SK-N-MC (cell line): ENCODE data around the gene ZCCHC2.

ENCODE experiments used
- DNase-seq: peaks from one replicate; pipeline ENCODE4 v3.0.0-alpha.2; 2011; ENCODE audit warnings: low read depth, low spot score
- H3K27ac ChIP-seq: fragments of 200-600 bp; sonication (generic); 2 replicates; pipeline ENCODE4 v1.5.1; 2016; ENCODE audit warnings: mixed run types
- H3K36me3 ChIP-seq: fragments of 200-600 bp; sonication (generic); 2 replicates; pipeline ENCODE4 v1.6.1; 2017; ENCODE audit warnings: antibody characterized with exemption, low read length, mixed read lengths; ENCODE audit not compliant: insufficient read depth
- H3K4me3 ChIP-seq: fragments of 200-600 bp; sonication (generic); 2 replicates; pipeline ENCODE4 v1.5.1; 2016
- H3K9ac ChIP-seq: fragments of 200-600 bp; sonication (generic); 2 replicates; pipeline ENCODE4 v1.8.0; 2017; ENCODE audit warnings: mixed run types, mixed read lengths; ENCODE audit not compliant: insufficient read length
- H3K9me3 ChIP-seq: fragments of 200-600 bp; sonication (generic); 2 replicates; pipeline ENCODE4 v1.6.1; 2017; ENCODE audit warnings: low read depth, mild to moderate bottlenecking, antibody characterized with exemption, low read length, moderate library complexity, mixed read lengths
- EZH2 ChIP-seq: fragments of 200-600 bp; sonication (generic); IDR thresholded peaks from one replicate; pipeline ENCODE4 v1.6.1; 2017; ENCODE audit warnings: antibody characterized with exemption
- FOXP2 ChIP-seq: optimal IDR thresholded peaks from 2 replicates; pipeline ENCODE3; 2011; ENCODE audit warnings: mild to moderate bottlenecking, moderate library complexity; ENCODE audit not compliant: insufficient read depth; ENCODE audit errors: extremely low read length, control extremely low read depth
- POLR2AphosphoS5 ChIP-seq: IDR thresholded peaks from 2 replicates; pipeline ENCODE4 v1.6.1; 2012; ENCODE audit warnings: mild to moderate bottlenecking, low read depth, low read length, borderline replicate concordance

ZCCHC2 gene

DNA sequence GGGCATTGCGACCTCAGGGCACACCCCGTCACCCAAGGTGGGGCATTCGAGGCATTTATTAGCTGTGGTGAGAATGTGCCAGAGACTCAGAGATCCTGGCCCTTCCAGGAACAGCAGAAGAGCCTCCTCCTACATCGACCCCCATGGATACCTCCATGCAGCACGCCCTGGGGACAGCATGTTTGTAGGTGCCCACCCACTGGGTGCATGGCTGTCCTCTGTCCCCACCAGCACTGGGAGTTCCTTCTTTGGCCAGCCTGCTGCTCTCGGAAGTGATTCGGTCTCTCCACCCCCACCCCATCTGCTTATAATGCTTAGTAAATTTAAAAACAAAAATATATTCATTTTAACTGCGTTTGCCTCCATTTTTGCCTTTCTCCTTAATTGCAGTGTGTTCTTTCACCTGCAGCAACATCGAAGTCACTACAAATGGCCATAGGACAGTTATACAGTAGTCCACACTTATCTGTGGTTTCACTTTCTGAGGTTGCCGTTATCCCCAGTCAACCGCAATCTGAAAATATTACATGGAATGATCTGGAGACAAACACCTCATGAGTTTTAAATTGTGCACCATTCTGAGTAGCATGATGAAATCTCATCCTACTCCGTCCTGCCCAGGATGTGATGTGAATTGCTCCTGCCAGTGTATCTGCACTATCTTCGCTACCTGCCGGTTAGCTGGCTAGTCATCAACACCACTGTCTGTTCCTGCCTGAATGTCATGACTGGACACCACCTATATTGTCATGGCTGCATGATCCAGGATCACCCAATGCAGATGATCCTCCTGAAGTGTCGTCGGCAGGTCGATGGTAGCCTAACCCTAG, 29.6 kb upstream of the ZCCHC2 start:
- no peak overlapping the region for H3K9ac ChIP-seq
- no peaks in the 10 kb centered on the region for H3K9me3 ChIP-seq
- H3K4me3 ChIP-seq = no peak overlapping the region
- DNase-seq = no peak
- H3K36me3 ChIP-seq = no peaks in the 10 kb centered on the region
- no peak overlapping the region for H3K27ac ChIP-seq
- TF ChIP-seq POLR2AphosphoS5 (no peak), EZH2 (no peak), FOXP2 (no peak)

DNA sequence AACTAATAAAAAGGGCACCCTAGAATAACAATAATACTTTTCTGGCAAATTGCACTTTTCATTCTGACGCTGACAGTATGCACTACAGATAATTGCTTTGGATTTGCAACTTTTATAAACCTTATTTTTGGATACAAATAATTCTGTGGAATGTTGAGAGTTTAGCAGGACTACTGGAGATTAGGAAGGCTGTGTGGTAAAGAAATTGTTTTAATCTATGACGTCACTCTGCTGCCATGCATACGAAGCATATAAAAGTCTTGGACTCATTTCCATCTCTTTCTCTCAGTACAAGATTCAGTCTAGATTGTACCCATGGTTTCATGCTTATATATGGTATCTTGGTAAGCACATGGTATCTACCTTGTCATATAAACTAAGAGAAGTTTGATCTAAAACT, 28.1 kb upstream of the ZCCHC2 start:
- Histone ChIP-seq H3K36me3 (no peaks in the 10 kb centered on the region), H3K27ac (no peak overlapping the region), H3K9ac (no peak overlapping the region), H3K9me3 (no peaks in the 10 kb centered on the region), H3K4me3 (no peak overlapping the region)
- no peak for DNase-seq
- no peak for TF ChIP-seq POLR2AphosphoS5
- no peak for TF ChIP-seq FOXP2
- TF ChIP-seq EZH2 = no peak

DNA sequence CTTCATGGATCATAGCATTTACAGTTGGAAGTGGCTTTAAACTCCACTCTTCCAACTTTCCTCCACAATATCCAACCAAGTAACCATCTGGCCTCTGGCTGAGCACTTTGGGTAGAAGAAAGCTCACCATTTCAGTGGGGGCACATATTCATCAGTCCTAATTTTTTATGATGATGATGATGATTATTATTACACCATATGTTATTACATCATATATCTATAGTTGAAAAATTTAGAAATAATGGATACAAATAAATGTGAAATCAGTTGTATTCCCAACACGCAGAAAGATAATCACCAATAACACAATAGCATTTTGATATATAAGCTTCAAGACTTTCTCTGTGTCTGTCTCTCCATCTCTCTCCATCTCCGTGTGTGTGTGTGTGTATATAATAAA, 26.6 kb upstream of the ZCCHC2 start:
- TF ChIP-seq FOXP2 (no peak), EZH2 (no peak), POLR2AphosphoS5 (no peak)
- Histone ChIP-seq H3K27ac (no peak overlapping the region), H3K4me3 (no peak overlapping the region), H3K9ac (no peak overlapping the region), H3K36me3 (no peaks in the 10 kb centered on the region), H3K9me3 (no peaks in the 10 kb centered on the region)
- DNase-seq = no peak

DNA sequence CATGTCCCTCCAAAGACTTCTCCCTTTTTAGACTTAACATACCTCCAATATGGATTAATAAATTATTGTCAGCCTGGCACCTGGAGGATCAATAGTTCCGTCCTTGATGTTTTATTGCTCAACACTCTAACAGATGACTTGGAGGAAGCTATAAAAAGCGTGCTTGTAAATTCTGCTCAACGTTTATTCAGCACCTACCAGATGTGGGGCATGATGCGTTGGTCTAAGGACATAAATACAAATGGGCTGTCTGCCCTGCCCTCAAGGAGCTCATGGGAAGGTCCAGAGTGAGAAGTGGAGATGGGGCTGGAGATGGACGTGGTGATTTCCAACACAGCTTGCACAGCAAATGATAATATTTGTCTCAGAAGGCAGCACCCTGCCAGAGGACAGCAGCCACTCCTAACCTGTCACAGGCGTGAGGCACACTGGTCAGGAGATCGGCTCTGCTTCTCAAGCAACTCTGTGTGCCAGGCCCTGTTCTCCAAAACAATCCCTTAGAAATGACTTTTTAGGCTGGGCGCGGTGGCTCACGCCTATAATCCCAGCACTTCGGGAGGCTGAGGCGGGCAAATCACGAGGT, 25.5 kb upstream of the ZCCHC2 start:
- no peak overlapping the region for H3K9ac ChIP-seq
- no peaks in the 10 kb centered on the region for H3K36me3 ChIP-seq
- H3K4me3 ChIP-seq = no peak overlapping the region
- H3K27ac ChIP-seq = no peak overlapping the region
- H3K9me3 ChIP-seq = no peaks in the 10 kb centered on the region
- TF ChIP-seq FOXP2 (no peak), POLR2AphosphoS5 (no peak), EZH2 (no peak)
- DNase-seq = no peak

DNA sequence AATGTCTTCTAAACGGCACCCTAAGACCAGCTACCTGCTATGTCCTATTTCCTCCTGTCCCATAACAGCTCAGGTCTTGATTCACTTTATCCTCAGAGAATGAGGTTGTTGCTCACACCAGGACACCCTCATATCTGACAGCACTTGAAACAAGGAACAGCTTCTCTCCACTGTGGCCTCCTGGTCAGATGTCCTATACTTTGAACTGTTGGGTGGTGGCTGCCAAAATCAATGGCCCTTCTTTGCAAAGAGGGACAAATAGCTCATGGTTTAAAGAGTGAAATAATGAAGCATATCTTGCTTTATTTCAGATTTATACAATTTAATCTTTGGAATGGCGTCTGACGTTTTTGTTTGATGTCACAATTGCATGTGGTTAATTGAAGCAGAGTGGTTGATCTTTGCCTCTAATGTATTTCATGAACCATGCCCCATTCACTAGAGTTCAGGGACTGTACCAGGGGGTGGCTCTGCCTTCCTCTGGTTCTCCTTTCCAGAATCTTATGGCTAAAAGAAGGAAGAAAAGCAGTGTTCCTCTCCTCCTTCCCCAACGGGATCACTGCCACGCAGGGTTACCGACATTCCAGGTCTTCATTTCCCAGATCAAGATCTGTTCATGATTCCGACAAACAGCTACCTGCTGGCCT, 24.1 kb upstream of the ZCCHC2 start:
- Histone ChIP-seq H3K9ac (no peak overlapping the region), H3K36me3 (no peaks in the 10 kb centered on the region), H3K9me3 (no peaks in the 10 kb centered on the region), H3K27ac (no peak overlapping the region), H3K4me3 (no peak overlapping the region)
- TF ChIP-seq POLR2AphosphoS5 (no peak), EZH2 (no peak), FOXP2 (no peak)
- no peak for DNase-seq

DNA sequence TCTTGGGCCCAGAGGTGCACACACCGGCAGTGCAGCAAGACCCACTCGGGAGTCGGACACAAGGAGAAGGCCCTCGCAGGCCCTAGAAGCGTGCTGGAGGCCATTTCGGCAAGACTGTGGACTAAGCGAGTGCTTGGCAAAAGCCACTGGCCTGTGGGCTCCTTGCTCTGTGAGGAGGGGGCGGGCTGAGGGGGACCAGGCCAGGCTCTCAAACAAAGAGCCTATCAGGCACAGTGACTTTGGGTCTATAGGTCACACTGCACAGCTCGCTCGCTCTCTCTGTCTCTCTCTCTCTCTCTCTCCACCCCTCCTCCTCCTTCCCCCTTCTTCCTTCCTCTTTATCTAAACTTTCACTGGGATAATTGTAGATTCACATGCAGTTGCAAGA, 23.6 kb upstream of the ZCCHC2 start:
- no peak for DNase-seq
- TF ChIP-seq EZH2 (no peak), FOXP2 (no peak), POLR2AphosphoS5 (no peak)
- H3K4me3 ChIP-seq = no peak overlapping the region
- H3K9me3 ChIP-seq = no peaks in the 10 kb centered on the region
- no peaks in the 10 kb centered on the region for H3K36me3 ChIP-seq
- H3K27ac ChIP-seq = no peak overlapping the region
- H3K9ac ChIP-seq = no peak overlapping the region

DNA sequence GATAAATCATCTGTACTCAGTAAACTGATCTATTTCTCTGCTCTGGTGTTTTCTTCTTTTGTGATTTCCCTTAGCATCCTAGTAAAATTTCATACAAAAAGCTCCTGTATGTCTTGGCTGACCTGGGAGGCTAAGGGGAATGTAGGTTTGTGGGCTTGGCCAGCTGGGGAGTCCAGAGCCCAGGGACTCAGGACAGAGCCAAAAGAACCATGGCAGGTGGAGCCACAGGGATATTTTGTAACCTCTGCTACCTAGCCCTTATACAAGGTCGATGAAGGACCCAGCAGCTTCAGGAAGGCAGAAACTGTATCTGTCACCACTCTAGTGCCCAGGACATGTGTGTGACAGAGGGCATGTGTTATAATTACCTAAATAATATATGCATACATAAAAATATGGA, 22.7 kb upstream of the ZCCHC2 start:
- no peak for DNase-seq
- Histone ChIP-seq H3K9ac (no peak overlapping the region), H3K27ac (no peak overlapping the region), H3K36me3 (no peaks in the 10 kb centered on the region), H3K4me3 (no peak overlapping the region), H3K9me3 (no peaks in the 10 kb centered on the region)
- TF ChIP-seq POLR2AphosphoS5 (no peak), EZH2 (no peak), FOXP2 (no peak)

DNA sequence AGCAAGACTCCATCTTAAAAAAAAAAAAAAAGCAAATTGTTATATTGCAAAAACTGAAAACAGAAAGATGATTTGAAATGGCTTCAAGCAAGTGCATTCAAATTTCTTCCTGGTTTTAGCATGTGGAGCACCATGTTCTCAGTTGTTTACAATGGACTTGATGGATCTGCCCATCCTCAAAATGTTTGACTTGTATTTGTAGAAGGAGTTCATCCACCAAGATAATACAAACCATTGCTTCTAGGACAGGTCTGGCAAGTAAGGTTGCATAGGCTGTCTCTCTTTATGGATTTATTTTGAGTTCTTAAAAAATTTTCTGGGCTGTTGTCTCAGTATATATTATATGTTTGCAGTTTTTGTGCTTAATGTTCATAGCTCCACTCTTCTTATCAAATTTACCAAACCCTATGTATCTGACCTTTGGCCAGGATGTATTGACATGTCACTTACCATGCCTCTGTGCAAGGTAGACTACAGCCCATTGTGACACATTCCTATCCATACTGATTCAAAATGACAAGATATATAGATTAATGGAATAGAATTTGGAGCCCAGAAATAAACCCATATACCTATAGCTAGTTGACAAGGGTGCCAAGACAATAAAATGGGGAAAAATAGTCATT, 21.7 kb upstream of the ZCCHC2 start:
- no peaks in the 10 kb centered on the region for H3K36me3 ChIP-seq
- no peak overlapping the region for H3K27ac ChIP-seq
- no peaks in the 10 kb centered on the region for H3K9me3 ChIP-seq
- no peak overlapping the region for H3K4me3 ChIP-seq
- H3K9ac ChIP-seq = no peak overlapping the region
- no peak for TF ChIP-seq FOXP2
- no peak for TF ChIP-seq EZH2
- no peak for TF ChIP-seq POLR2AphosphoS5
- no peak for DNase-seq
